ENCODE measurements around the gene BLOC1S6.

BLOC1S6 gene

DNA sequence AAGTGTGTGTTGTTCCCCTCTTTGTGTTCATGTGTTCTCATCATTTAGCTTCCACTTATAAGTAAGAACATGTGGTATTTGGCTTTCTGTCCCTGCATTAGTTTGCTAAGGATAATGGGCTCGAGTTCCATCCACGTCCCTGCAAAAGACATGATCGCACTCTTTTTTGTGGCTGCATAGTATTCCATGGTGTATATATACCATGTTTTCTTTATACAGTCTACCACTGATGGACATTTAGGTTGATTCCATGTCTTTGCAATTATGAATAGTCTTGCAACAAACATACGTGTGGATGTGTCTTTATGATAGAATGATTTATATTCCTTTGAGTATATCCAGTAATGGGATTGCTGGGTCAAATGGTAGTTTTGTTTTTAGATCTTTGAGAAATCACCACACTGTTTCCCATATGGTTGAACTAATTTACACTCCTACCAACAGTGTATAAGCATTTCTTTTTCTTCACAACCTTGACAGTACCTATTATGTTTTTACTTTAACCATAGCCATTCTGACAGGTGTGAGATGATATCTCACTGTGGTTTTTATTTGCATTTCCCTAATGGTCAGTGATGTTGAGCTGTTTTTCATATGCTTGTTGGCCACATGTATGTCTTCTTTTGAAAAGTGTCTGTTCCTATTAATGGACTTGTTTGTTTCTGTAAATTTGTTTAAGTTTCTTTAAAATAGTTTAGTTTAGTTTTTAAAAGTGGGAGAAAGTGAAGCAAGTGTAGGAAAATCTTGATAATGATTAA lies 42.7 kb upstream of the BLOC1S6 start:
- no peak for TF ChIP-seq FOXP2 (optimal IDR thresholded peaks at IDR 0.05; ENCODE audit: borderline replicate concordance, extremely low read depth, extremely low read length, insufficient read depth)
- no peak for TF ChIP-seq SIN3A (IDR thresholded peaks at IDR 0.05; ENCODE audit: borderline replicate concordance, insufficient read depth, low read length)
- no peak for TF ChIP-seq POLR2AphosphoS5 (IDR thresholded peaks at IDR 0.05; ENCODE audit: low read depth, low read length)
- TF ChIP-seq, protein P1, sequence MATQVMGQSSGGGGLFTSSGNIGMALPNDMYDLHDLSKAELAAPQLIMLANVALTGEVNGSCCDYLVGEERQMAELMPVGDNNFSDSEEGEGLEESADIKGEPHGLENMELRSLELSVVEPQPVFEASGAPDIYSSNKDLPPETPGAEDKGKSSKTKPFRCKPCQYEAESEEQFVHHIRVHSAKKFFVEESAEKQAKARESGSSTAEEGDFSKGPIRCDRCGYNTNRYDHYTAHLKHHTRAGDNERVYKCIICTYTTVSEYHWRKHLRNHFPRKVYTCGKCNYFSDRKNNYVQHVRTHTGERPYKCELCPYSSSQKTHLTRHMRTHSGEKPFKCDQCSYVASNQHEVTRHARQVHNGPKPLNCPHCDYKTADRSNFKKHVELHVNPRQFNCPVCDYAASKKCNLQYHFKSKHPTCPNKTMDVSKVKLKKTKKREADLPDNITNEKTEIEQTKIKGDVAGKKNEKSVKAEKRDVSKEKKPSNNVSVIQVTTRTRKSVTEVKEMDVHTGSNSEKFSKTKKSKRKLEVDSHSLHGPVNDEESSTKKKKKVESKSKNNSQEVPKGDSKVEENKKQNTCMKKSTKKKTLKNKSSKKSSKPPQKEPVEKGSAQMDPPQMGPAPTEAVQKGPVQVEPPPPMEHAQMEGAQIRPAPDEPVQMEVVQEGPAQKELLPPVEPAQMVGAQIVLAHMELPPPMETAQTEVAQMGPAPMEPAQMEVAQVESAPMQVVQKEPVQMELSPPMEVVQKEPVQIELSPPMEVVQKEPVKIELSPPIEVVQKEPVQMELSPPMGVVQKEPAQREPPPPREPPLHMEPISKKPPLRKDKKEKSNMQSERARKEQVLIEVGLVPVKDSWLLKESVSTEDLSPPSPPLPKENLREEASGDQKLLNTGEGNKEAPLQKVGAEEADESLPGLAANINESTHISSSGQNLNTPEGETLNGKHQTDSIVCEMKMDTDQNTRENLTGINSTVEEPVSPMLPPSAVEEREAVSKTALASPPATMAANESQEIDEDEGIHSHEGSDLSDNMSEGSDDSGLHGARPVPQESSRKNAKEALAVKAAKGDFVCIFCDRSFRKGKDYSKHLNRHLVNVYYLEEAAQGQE (IDR thresholded peaks at IDR 0.05; ENCODE audit: insufficient read depth in 1 of 2, low read depth in 2 of 2, low read length in 2 of 2): no peak
- TF ChIP-seq TAF1 (IDR thresholded peaks at IDR 0.05; ENCODE audit: borderline replicate concordance, insufficient read depth, low read length): no peak

DNA sequence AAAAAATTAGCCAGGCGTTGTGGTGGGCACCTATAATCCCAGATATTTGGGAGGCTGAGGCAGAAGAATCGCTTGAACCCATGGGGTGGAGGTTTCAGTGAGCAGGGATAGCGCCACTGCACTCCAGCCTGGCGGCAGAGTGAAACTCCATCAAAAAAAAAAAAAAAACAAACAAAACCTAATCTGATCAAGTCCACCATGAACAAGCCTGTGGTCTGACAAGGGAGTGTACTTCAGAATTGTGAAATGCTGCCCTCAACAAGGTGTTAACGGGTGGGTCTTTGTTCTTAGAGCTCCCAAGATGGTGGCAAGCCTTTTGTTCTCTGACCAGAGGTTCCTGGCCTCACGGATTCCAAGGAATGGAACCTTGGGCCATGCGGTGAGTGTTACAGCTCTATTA lies 40.4 kb upstream of the BLOC1S6 start:
- TF ChIP-seq SIN3A (IDR thresholded peaks at IDR 0.05; ENCODE audit: borderline replicate concordance, insufficient read depth, low read length) (no peak), TAF1 (IDR thresholded peaks at IDR 0.05; ENCODE audit: borderline replicate concordance, insufficient read depth, low read length) (no peak), FOXP2 (optimal IDR thresholded peaks at IDR 0.05; ENCODE audit: borderline replicate concordance, extremely low read depth, extremely low read length, insufficient read depth) (no peak), POLR2AphosphoS5 (IDR thresholded peaks at IDR 0.05; ENCODE audit: low read depth, low read length) (no peak)
- TF ChIP-seq, protein P1 (IDR thresholded peaks at IDR 0.05; ENCODE audit: insufficient read depth in 1 of 2, low read depth in 2 of 2, low read length in 2 of 2): no peak

DNA sequence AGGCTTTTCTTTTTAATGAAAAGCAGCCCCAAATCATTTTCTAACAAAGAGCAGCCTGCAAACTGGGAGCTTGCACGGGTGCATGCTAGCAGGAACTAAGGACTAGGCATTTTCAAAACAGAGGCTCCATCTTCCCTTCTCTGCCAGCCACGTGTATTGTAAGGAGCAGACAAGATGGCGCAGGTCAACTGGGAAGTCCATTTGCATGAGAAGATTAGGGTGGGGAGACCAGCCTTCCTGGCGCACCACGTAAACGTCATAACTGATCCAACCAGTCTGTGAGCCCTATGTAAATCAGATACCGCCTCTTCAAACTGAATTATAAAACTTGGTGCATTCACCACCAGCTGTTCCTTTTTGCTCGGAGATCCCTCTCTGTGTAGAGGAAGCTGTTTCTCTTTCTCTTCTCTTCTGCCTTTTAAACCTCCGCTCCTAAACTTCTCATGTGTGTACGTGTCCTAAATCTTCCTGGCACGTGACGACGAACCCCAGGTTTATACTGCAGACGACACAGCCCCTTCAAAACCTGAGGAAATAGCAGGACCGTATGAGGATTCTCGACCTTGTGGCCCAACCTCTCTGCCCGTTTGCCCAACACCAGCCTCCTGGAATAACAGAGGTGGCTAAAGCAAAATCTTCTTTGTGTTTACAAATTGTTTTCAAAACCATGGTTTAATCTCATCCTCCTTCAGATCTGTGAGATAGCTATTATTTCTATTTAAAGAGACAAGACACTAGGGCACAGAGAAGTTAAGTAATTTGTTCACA lies 38.2 kb upstream of the BLOC1S6 start:
- TF ChIP-seq POLR2AphosphoS5 (IDR thresholded peaks at IDR 0.05; ENCODE audit: low read depth, low read length) (no peak), TAF1 (IDR thresholded peaks at IDR 0.05; ENCODE audit: borderline replicate concordance, insufficient read depth, low read length) (no peak), FOXP2 (optimal IDR thresholded peaks at IDR 0.05; ENCODE audit: borderline replicate concordance, extremely low read depth, extremely low read length, insufficient read depth) (no peak)
- TF ChIP-seq, protein P1 (IDR thresholded peaks at IDR 0.05; ENCODE audit: insufficient read depth in 1 of 2, low read depth in 2 of 2, low read length in 2 of 2): no peak

DNA sequence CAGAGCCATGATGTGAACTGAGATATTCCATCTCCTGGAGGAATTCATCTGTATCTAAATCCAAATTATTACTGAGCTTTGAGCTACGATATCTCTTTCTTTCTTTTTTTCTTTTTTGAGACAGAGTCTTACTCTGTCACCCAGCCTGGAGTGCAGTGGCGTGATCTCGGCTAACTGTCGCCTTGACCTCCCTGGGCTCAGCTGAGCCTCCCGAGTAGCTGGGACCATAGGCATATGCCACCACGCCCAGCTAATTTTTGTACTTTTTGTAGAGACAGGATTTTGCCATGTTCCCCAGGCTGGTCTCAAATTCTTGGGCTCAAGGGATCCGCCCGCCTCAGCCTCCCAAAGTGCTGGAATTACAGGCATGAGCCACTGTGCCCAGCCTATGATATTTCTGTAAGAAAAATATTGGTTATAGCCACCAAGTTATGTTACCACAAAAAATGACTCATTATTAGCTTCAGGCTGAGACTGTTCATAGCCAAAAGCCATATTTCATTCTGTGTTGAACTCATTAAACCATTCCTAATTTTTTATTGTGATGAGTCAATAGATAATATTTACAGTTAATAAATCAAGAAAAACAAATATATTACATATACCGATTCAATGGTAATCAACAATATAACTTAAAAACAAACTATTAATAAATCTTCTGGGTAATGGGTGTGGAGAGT lies 37.5 kb upstream of the BLOC1S6 start:
- TF ChIP-seq FOXP2 (optimal IDR thresholded peaks at IDR 0.05; ENCODE audit: borderline replicate concordance, extremely low read depth, extremely low read length, insufficient read depth) (no peak), TAF1 (IDR thresholded peaks at IDR 0.05; ENCODE audit: borderline replicate concordance, insufficient read depth, low read length) (no peak), SIN3A (IDR thresholded peaks at IDR 0.05; ENCODE audit: borderline replicate concordance, insufficient read depth, low read length) (no peak), POLR2AphosphoS5 (IDR thresholded peaks at IDR 0.05; ENCODE audit: low read depth, low read length) (no peak)
- TF ChIP-seq, protein P1 (IDR thresholded peaks at IDR 0.05; ENCODE audit: insufficient read depth in 1 of 2, low read depth in 2 of 2, low read length in 2 of 2): no peak

Data from PFSK-1 (cell line).